Peyer's patch (tissue), 4 donors: ENCODE measurements around the gene PDE3A. TPM values are rescaled to one million over a fixed set of nuclear protein-coding genes. Genes with fewer than 3 reads are reported as not detected.

Experiments used
- DNase-seq, 3 donors: peaks; one replicate each; pipeline ENCODE4 v3.0.0-alpha.2; 2017 to 2019
- H3K27ac ChIP-seq, 4 donors: fragments of 200-600 bp; sonication (generic); one replicate each; pipeline ENCODE4 v1.5.1; 2016 to 2019
- H3K27me3 ChIP-seq, 2 donors: fragments of 200-600 bp; sonication (generic); one replicate each; pipeline ENCODE4 v1.5.1; 2019
- H3K36me3 ChIP-seq, 3 donors: fragments of 200-600 bp; sonication (generic); one replicate each; pipeline ENCODE4 v1.5.1; 2016 to 2019
- H3K4me1 ChIP-seq, 4 donors: fragments of 200-600 bp; sonication (generic); one replicate each; pipeline ENCODE4 v1.5.1; 2016 to 2019
- H3K4me3 ChIP-seq, 4 donors: fragments of 200-600 bp; sonication (generic); 1 replicate in 3 of 4; 2 replicates in 1 of 4; pipeline ENCODE4 v1.5.1; 2016 to 2019; ENCODE audit warnings: mild to moderate bottlenecking in 1 of 4
- H3K9me3 ChIP-seq, 4 donors: fragments of 200-600 bp; sonication (generic); one replicate each; pipeline ENCODE4 v1.5.1; 2016 to 2019; ENCODE audit warnings: mild to moderate bottlenecking in 1 of 4
- POLR2A ChIP-seq, 2 donors: fragments of 450-650 bp; IDR thresholded peaks; one replicate each; pipeline ENCODE4 v1.5.1; 2017; ENCODE audit warnings: antibody characterized with exemption in 2 of 2, mild to moderate bottlenecking in 2 of 2, moderate library complexity in 2 of 2
- total RNA-seq, 4 donors: library from RNA; depleted of rRNA; stranded (reverse); fragments of >200 nt; gene quantifications; one replicate each; pipeline ENCODE4 v1.1.0, GENCODE V29; 2016
- TF ChIP-seq, protein P1 (sequence below), 6 experiments: fragments of 450-650 bp in 4 of 6; fragments of 200-600 bp in 2 of 6; sonication (generic) in 1 of 6; IDR thresholded peaks; one replicate each; pipeline ENCODE4 v1.5.1; 2017 to 2019; ENCODE audit warnings: antibody characterized with exemption in 6 of 6, mild to moderate bottlenecking in 3 of 6, moderate library complexity in 1 of 6

PDE3A gene
- total RNA-seq, 4 donors from 2014 or later, result 17.3 to 144 (median 120) TPM

DNA sequence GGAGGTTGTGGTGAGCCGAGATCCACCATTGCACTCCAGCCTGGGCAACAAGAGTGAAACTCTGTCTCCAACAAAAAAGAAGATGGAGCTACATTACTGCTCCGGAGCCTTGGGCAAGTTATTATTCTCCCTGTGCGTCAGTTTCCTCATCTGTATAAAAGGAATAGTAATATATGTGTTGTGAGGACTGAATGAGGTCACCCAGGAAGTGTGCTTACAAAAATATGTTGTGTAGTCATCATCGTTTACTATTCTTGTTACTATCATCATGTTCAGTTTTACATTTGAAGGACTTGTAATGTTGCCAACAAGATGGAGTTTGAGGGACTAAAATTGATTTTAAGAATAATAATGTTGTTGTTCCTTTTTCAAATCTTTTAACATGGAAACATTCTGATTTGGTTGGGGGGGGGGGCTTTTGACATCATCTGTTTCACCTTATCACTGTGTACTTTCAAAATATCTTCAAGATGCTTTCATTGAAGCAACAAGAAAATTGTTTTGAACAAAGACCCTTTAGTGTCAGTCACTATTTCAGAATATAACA, 156.8 kb downstream of the PDE3A start:
- H3K27me3 ChIP-seq, result no peaks in the 10 kb centered on the region
- no peak overlapping the region for H3K27ac ChIP-seq
- no peak for TF ChIP-seq POLR2A (IDR thresholded peaks at IDR 0.05)
- TF ChIP-seq, protein P1, sequence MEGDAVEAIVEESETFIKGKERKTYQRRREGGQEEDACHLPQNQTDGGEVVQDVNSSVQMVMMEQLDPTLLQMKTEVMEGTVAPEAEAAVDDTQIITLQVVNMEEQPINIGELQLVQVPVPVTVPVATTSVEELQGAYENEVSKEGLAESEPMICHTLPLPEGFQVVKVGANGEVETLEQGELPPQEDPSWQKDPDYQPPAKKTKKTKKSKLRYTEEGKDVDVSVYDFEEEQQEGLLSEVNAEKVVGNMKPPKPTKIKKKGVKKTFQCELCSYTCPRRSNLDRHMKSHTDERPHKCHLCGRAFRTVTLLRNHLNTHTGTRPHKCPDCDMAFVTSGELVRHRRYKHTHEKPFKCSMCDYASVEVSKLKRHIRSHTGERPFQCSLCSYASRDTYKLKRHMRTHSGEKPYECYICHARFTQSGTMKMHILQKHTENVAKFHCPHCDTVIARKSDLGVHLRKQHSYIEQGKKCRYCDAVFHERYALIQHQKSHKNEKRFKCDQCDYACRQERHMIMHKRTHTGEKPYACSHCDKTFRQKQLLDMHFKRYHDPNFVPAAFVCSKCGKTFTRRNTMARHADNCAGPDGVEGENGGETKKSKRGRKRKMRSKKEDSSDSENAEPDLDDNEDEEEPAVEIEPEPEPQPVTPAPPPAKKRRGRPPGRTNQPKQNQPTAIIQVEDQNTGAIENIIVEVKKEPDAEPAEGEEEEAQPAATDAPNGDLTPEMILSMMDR (IDR thresholded peaks at IDR 0.05), result no peak

DNA sequence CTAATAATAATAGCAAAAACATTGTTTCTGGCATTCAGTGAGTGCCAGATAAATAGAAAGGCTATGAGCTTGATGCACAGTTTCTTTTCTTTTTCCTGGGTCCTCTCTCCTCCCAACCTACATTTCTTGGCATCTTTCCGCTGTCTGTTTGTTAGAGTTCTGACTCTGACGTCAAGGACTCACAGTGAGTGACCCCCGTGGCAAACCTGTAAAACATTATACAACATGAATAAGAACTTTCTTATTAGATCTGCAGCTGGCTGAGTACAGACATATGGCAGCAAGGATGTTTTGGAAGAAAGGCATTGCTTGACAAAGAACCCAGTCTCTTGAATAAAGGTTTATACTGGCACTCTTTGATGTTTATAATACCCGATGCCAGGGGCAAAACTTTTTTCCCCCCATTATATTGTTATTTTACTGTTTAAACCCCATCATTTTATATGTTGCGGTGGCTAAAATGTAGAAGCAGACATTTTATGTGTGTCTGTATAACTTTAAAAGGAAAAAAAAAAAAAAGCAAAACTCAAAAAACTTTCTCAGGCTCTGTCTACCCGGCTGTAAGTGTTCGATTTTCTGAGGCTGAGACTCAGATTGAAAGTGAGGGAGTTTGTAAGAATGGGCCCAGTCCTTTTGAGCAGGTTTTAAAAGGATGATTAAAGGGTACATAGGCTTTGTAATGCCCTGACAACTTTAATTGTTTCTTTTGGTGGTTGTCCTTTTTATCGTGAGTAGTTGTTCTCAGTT, 159.3 kb downstream of the PDE3A start:
- no peaks in the 10 kb centered on the region for H3K36me3 ChIP-seq
- TF ChIP-seq POLR2A (IDR thresholded peaks at IDR 0.05), result no peak
- TF ChIP-seq, protein P1 (IDR thresholded peaks at IDR 0.05), result no peak
- H3K9me3 ChIP-seq, result no peaks in the 10 kb centered on the region
- H3K4me1 ChIP-seq, result no peaks in the 10 kb centered on the region
- no peak overlapping the region for H3K4me3 ChIP-seq
- no peak for DNase-seq
- H3K27ac ChIP-seq, result no peak overlapping the region
- H3K27me3 ChIP-seq, result no peaks in the 10 kb centered on the region

More for the DNA sequence above, 156.8 kb downstream of the PDE3A start:
- no peaks in the 10 kb centered on the region for H3K9me3 ChIP-seq
- DNase-seq, result no peak
- no peaks in the 10 kb centered on the region for H3K36me3 ChIP-seq
- peaks cover 0 to 9% (median 0%) of the 10 kb centered on the region in 4 donors for H3K4me1 ChIP-seq
- H3K4me3 ChIP-seq, result no peak overlapping the region

DNA sequence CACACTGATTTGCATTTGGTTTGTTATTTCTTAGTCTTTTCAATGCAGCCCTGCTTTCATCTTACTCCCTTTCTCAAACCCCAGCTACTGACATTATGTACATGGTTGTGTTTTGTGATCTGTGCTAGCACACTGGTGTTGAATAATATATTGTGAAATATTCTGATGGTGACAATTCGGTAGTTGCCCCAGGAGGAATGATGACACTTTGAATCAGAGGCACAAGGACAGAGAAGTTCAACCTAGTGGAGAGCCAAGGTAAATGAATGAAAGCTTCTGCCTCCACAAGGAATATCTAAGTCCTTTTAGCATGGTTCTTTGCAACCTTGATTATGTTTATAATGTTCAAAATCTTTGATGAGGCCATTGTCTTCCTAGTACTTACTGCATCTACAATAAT, 159.9 kb downstream of the PDE3A start:
- H3K4me3 ChIP-seq, result no peak overlapping the region
- no peak overlapping the region for H3K27ac ChIP-seq
- H3K4me1 ChIP-seq, result no peaks in the 10 kb centered on the region
- no peaks in the 10 kb centered on the region for H3K9me3 ChIP-seq
- H3K27me3 ChIP-seq, result no peaks in the 10 kb centered on the region
- no peaks in the 10 kb centered on the region for H3K36me3 ChIP-seq
- DNase-seq, result no peak
- TF ChIP-seq, protein P1 (IDR thresholded peaks at IDR 0.05), result no peak
- TF ChIP-seq POLR2A (IDR thresholded peaks at IDR 0.05), result no peak

DNA sequence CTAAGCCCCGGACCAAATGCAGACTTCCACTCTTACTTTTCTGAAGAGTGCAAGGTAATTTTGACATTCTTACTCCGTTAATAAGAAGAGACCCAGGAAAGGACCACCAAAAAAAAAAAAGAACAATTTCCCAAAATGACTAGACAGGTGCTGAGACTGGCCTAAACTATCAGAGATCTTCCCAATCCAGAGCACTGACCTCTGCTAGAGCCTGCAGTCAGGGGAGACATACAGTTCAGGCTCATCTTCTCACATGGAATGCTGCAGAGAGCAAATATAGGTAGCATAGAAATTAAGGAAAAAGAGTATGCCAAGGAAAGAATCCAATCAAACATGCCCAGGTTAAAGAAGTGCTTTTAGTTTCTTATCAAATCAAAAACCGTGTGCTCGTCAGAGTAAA, 177.9 kb downstream of the PDE3A start:
- H3K4me1 ChIP-seq, result no peaks in the 10 kb centered on the region
- H3K9me3 ChIP-seq, result no peaks in the 10 kb centered on the region
- no peak for TF ChIP-seq POLR2A (IDR thresholded peaks at IDR 0.05)
- no peak overlapping the region for H3K27ac ChIP-seq
- DNase-seq, result no peak
- H3K27me3 ChIP-seq, result no peaks in the 10 kb centered on the region
- no peaks in the 10 kb centered on the region for H3K36me3 ChIP-seq
- no peak overlapping the region for H3K4me3 ChIP-seq

DNA sequence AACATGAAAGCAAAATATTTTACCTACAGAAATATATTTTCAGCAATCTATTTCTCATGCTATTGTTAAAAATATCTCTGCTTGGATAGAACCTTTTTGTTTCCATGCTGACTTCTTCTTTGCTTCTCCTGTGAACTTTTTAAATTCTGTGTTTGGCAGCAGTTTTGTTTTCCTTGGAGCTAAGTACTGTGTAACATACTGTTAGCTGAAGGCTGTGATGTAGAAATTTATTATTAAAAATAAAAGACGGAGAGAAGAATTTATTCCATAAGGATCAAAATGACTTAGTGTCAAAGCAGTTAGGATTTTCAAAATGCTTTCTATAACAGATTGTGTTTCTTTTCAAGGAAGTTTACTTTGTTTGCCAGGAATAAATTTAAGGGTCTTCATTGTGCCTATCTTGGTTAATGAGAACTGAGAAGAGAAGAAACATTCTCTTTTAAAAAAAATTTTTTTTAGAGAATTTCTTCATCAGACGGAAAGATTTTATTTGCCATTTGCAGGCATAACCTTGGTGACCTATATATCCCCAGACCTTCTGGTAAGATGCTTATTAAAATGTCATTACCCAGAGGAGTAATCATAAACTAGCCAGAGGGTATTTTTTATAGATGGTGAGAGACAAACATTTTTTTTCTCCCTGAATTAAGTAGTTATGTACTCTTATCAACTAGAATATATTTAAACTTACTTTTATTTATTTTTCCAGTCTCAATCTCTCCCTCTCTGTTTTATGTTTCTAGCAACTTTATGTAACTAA, 179.7 kb downstream of the PDE3A start:
- no peaks in the 10 kb centered on the region for H3K27me3 ChIP-seq
- peaks cover 0 to 6% (median 0%) of the 10 kb centered on the region in 3 donors for H3K36me3 ChIP-seq
- TF ChIP-seq, protein P1 (IDR thresholded peaks at IDR 0.05), result no peak
- no peak for TF ChIP-seq POLR2A (IDR thresholded peaks at IDR 0.05)
- H3K27ac ChIP-seq, result no peak overlapping the region
- no peak overlapping the region for H3K4me3 ChIP-seq
- H3K4me1 ChIP-seq, result no peaks in the 10 kb centered on the region
- H3K9me3 ChIP-seq, result no peaks in the 10 kb centered on the region
- no peak for DNase-seq

DNA sequence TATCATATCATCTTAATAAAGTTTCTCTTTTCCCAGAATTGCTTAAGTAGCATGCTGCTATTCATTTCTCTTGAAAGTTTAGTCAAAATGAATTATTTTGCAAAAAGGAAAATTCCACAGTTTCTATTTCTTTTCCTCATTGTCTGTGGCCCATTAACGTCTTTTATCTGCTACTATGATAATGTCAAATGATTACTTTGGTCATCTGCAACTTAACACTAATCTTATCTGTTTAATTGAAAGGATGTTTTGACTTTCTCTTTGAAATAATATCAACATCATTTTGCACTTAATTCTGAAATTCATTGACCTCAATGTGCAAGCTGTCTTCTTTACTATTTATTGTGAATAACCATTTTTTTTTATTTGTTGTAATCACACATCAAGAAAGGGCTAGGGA, 180.3 kb downstream of the PDE3A start:
- Histone ChIP-seq H3K27me3 (no peaks in the 10 kb centered on the region), H3K4me1 (no peaks in the 10 kb centered on the region), H3K9me3 (no peaks in the 10 kb centered on the region), H3K27ac (no peak overlapping the region), H3K4me3 (no peak overlapping the region), H3K36me3 (peaks cover 0 to 6% (median 0%) of the 10 kb centered on the region in 3 donors)
- no peak for TF ChIP-seq POLR2A (IDR thresholded peaks at IDR 0.05)
- TF ChIP-seq, protein P1 (IDR thresholded peaks at IDR 0.05), result no peak
- no peak for DNase-seq
